ENCODE measurements around the gene ZNF598.

ZNF598 gene

GRCh38 chr16:1982991-1983543 is 26.6 kb downstream of the ZNF598 start:
- in situ Hi-C loops (cut with MboI; ENCODE audit: low pct_unique_long_range_greater_than_20kb, low sequenced_read_pairs) = no loop called here
- no peak for DNase-seq

GRCh38 chr16:1982013-1982433 is 27.6 kb downstream of the ZNF598 start:
- no peak for DNase-seq
- in situ Hi-C loops (cut with MboI; ENCODE audit: low pct_unique_long_range_greater_than_20kb, low sequenced_read_pairs) = no loop called here

GRCh38 chr16:1981398-1981836 is 28.2 kb downstream of the ZNF598 start, which contains the start of gene NOXO1:
Gene NOXO1 (minus strand): TSS chr16:1981469. CDS start chr16:1981179, 290 bp downstream.
- no peak for DNase-seq

GRCh38 chr16:1980770-1981087 is 28.9 kb downstream of the ZNF598 start:
- in situ Hi-C loops (cut with MboI; ENCODE audit: low pct_unique_long_range_greater_than_20kb, low sequenced_read_pairs) = no loop called here

More at GRCh38 chr16:1981398-1981836, 28.2 kb downstream of the ZNF598 start, which contains the start of gene NOXO1:
- in situ Hi-C loops (cut with MboI; ENCODE audit: low pct_unique_long_range_greater_than_20kb, low sequenced_read_pairs) = no loop called here

GRCh38 chr16:1980030-1980769 is 29.4 kb downstream of the ZNF598 start:
- in situ Hi-C loops (cut with MboI; ENCODE audit: low pct_unique_long_range_greater_than_20kb, low sequenced_read_pairs) = no loop called here

More at GRCh38 chr16:1980770-1981087, 28.9 kb downstream of the ZNF598 start:
- no peak for DNase-seq

GRCh38 chr16:1979271-1980029 is 30.2 kb downstream of the ZNF598 start:
- DNase-seq = no peak

More at GRCh38 chr16:1980030-1980769, 29.4 kb downstream of the ZNF598 start:
- no peak for DNase-seq

GRCh38 chr16:1978476-1979120 is 31.0 kb downstream of the ZNF598 start:
- in situ Hi-C loops (cut with MboI; ENCODE audit: low pct_unique_long_range_greater_than_20kb, low sequenced_read_pairs) = no loop called here

More at GRCh38 chr16:1979271-1980029, 30.2 kb downstream of the ZNF598 start:
- in situ Hi-C loops (cut with MboI; ENCODE audit: low pct_unique_long_range_greater_than_20kb, low sequenced_read_pairs) = no loop called here

GRCh38 chr16:1977875-1978268 is 31.7 kb downstream of the ZNF598 start:
- in situ Hi-C loops (cut with MboI; ENCODE audit: low pct_unique_long_range_greater_than_20kb, low sequenced_read_pairs) = no loop called here
- no peak for DNase-seq

More at GRCh38 chr16:1978476-1979120, 31.0 kb downstream of the ZNF598 start:
- no peak for DNase-seq

GRCh38 chr16:1976951-1977874 is 32.4 kb downstream of the ZNF598 start:
- DNase-seq = no peak
- in situ Hi-C loops (cut with MboI; ENCODE audit: low pct_unique_long_range_greater_than_20kb, low sequenced_read_pairs) = no loop called here

GRCh38 chr16:1976216-1976520 is 33.5 kb downstream of the ZNF598 start:
- in situ Hi-C loops (cut with MboI; ENCODE audit: low pct_unique_long_range_greater_than_20kb, low sequenced_read_pairs) = no loop called here
- no peak for DNase-seq

- DNase-seq = no peak
- in situ Hi-C loops (cut with MboI; ENCODE audit: low pct_unique_long_range_greater_than_20kb, low sequenced_read_pairs) = no loop called here
Observed at GRCh38 chr16:1975432-1976215, 34.0 kb downstream of the ZNF598 start.

GRCh38 chr16:1974157-1975070 is 35.2 kb downstream of the ZNF598 start:
- DNase-seq = no peak
- in situ Hi-C loops (cut with MboI; ENCODE audit: low pct_unique_long_range_greater_than_20kb, low sequenced_read_pairs) = no loop called here

GRCh38 chr16:1973461-1974156 is 36.0 kb downstream of the ZNF598 start:
- in situ Hi-C loops (cut with MboI; ENCODE audit: low pct_unique_long_range_greater_than_20kb, low sequenced_read_pairs) = no loop called here

GRCh38 chr16:1972490-1972877 is 37.1 kb downstream of the ZNF598 start:
- no peak for DNase-seq
- in situ Hi-C loops (cut with MboI; ENCODE audit: low pct_unique_long_range_greater_than_20kb, low sequenced_read_pairs) = no loop called here

More at GRCh38 chr16:1973461-1974156, 36.0 kb downstream of the ZNF598 start:
- DNase-seq = no peak

GRCh38 chr16:1971796-1972489 is 37.7 kb downstream of the ZNF598 start, which contains the start of gene TBL3:
Gene TBL3 (plus strand): TSS chr16:1972053. CDS start chr16:1972165, 112 bp downstream.
- in situ Hi-C loops (cut with MboI; ENCODE audit: low pct_unique_long_range_greater_than_20kb, low sequenced_read_pairs) = no loop called here
- DNase-seq = peak; percentile 97

All from KBM-7 (cell line).